CD14-positive monocyte (primary cell): ENCODE results near the gene TP53I3. TPM values are rescaled to one million over a fixed set of nuclear protein-coding genes. Genes with fewer than 3 reads are reported as not detected.
A peak's percentile ranks its signal among the peaks of the same experiment; 100 is the strongest.

Experiments used
- DNase-seq, 3 donors: peaks; one replicate each; pipeline ENCODE4 v3.0.0-alpha.2; 2011 to 2022
- H2AFZ ChIP-seq: 2 replicates; pipeline ENCODE4 v1.6.0; 2012; ENCODE audit warnings: mild to moderate bottlenecking, low read depth, low read length, inconsistent platforms; ENCODE audit not compliant: insufficient read depth, poor library complexity, severe bottlenecking
- H3K27ac ChIP-seq, 2 donors: 1 replicate in 1 of 2; 2 replicates in 1 of 2; pipeline ENCODE4 v1.5.1; 2012 to 2013; ENCODE audit warnings: low read length in 2 of 2, control low read depth in 1 of 2, inconsistent platforms in 1 of 2, low read depth in 1 of 2, mild to moderate bottlenecking in 1 of 2
- H3K27me3 ChIP-seq, 2 donors: one replicate each; pipeline versions ENCODE4 v1.6.0 to v1.6.1; 2011 to 2013; ENCODE audit warnings: low read length in 2 of 2; ENCODE audit not compliant: control insufficient read depth in 2 of 2, insufficient read depth in 2 of 2
- H3K36me3 ChIP-seq, 2 donors: replicated peaks in 1 of 2; 1 replicate in 1 of 2; 2 replicates in 1 of 2; pipeline versions ENCODE4 v1.5.1 to v1.6.1; 2012 to 2013; ENCODE audit warnings: low read length in 2 of 2, control low read depth in 1 of 2, inconsistent platforms in 1 of 2, mild to moderate bottlenecking in 1 of 2; ENCODE audit not compliant: insufficient read depth in 2 of 2, control insufficient read depth in 1 of 2
- H3K4me1 ChIP-seq, 2 donors: 1 replicate in 1 of 2; 2 replicates in 1 of 2; pipeline versions ENCODE4 v1.5.1 to v1.6.1; 2012 to 2013; ENCODE audit warnings: low read length in 2 of 2, control low read depth in 1 of 2, inconsistent platforms in 1 of 2, mild to moderate bottlenecking in 1 of 2, moderate library complexity in 1 of 2; ENCODE audit not compliant: insufficient read depth in 2 of 2, control insufficient read depth in 1 of 2
- H3K4me2 ChIP-seq: replicated peaks from 2 replicates; pipeline ENCODE3; 2012; ENCODE audit warnings: low read length, moderate library complexity, mild to moderate bottlenecking; ENCODE audit not compliant: poor library complexity, severe bottlenecking; ENCODE audit errors: extremely low read depth
- H3K4me3 ChIP-seq, 3 experiments: fragments of 200-600 bp in 1 of 3; sonication (generic) in 1 of 3; replicated peaks in 1 of 3; 1 replicate in 2 of 3; 2 replicates in 1 of 3; pipeline ENCODE4 v1.5.1; 2011 to 2013; ENCODE audit warnings: low read length in 3 of 3, mild to moderate bottlenecking in 3 of 3, control low read depth in 2 of 3, low read depth in 2 of 3, inconsistent platforms in 1 of 3, moderate library complexity in 1 of 3
- H3K79me2 ChIP-seq: 2 replicates; pipeline ENCODE4 v1.6.0; 2012; ENCODE audit warnings: mild to moderate bottlenecking, control low read depth, inconsistent platforms, low read length, moderate library complexity; ENCODE audit not compliant: insufficient read depth
- H3K9ac ChIP-seq: 2 replicates; pipeline ENCODE4 v1.6.0; 2017; ENCODE audit warnings: low read length, mild to moderate bottlenecking; ENCODE audit not compliant: insufficient read depth, poor library complexity, severe bottlenecking
- H3K9me3 ChIP-seq, 2 donors: replicated peaks in 1 of 2; 1 replicate in 1 of 2; 2 replicates in 1 of 2; pipeline versions ENCODE4 v1.5.1 to v1.6.1; 2012 to 2013; ENCODE audit warnings: low read length in 2 of 2, control low read depth in 1 of 2; ENCODE audit not compliant: control insufficient read depth in 1 of 2, insufficient read depth in 1 of 2
- H4K20me1 ChIP-seq: 2 replicates; pipeline ENCODE4 v1.6.0; 2012; ENCODE audit warnings: mild to moderate bottlenecking, low read length, control low read depth, moderate library complexity; ENCODE audit not compliant: insufficient read depth
- H3K27ac Mint-ChIP-seq, 7 donors: one replicate each; pipeline ENCODE4 v1.8.0; 2020; ENCODE audit warnings: mild to moderate bottlenecking in 7 of 7, mixed read lengths in 7 of 7, moderate library complexity in 6 of 7, inconsistent platforms in 2 of 7
- H3K27me3 Mint-ChIP-seq, 3 donors: one replicate each; pipeline ENCODE4 v1.8.0; 2021 to 2022; ENCODE audit warnings: low read depth in 3 of 3, mild to moderate bottlenecking in 3 of 3, mixed read lengths in 3 of 3, moderate library complexity in 3 of 3, inconsistent platforms in 1 of 3
- H3K36me3 Mint-ChIP-seq, 2 donors: one replicate each; pipeline ENCODE4 v1.8.0; 2020; ENCODE audit warnings: mixed read lengths in 2 of 2, inconsistent platforms in 1 of 2, mild to moderate bottlenecking in 1 of 2
- H3K4me1 Mint-ChIP-seq: one replicate; pipeline ENCODE4 v1.8.0; 2020; ENCODE audit warnings: mild to moderate bottlenecking, mixed read lengths
- H3K4me3 Mint-ChIP-seq, 2 donors: one replicate each; pipeline ENCODE4 v1.8.0; 2020; ENCODE audit warnings: mild to moderate bottlenecking in 2 of 2, mixed read lengths in 2 of 2, moderate library complexity in 1 of 2
- H3K9me3 Mint-ChIP-seq, 7 donors: one replicate each; pipeline ENCODE4 v1.8.0; 2020 to 2022; ENCODE audit warnings: mixed read lengths in 7 of 7, mild to moderate bottlenecking in 6 of 7, moderate library complexity in 6 of 7, inconsistent platforms in 2 of 7
- WGBS: methylation state at CpG from one replicate; pipeline ENCODE4 v1.1.5; 2013; ENCODE audit warnings: missing lambda C conversion rate; ENCODE audit not compliant: insufficient coverage; 5-methylcytosine and 5-hydroxymethylcytosine counted together
- intact Hi-C, 2 donors: fragments of 100-400 bp; cut with micrococcal nuclease; formaldehyde crosslinking; loops; one replicate each; pipeline versions ENCODE4 v1.15.0 to v1.15.1; 2023
- polyA plus RNA-seq, 3 donors: library from polyadenylated mRNA; depleted of rRNA in 1 of 3; unstranded in 2 of 3; stranded (reverse) in 1 of 3; fragments of 300-500 nt in 2 of 3; fragments of >200 nt in 1 of 3; fragmentation: Illumina TruSeq in 2 of 3; gene quantifications; 1 replicate in 2 of 3; 2 replicates in 1 of 3; pipeline ENCODE4 v1.2.3, GENCODE V29; 2012 to 2021
- TF ChIP-seq, protein P1 (sequence below): fragments of 200-600 bp; IDR thresholded peaks from one replicate; pipeline ENCODE4 v1.8.0; 2022; ENCODE audit warnings: antibody characterized with exemption, mild to moderate bottlenecking

Gene TP53I3
- polyA plus RNA-seq, 3 donors: 24.5 to 41.7 (median 34.9) TPM

DNA sequence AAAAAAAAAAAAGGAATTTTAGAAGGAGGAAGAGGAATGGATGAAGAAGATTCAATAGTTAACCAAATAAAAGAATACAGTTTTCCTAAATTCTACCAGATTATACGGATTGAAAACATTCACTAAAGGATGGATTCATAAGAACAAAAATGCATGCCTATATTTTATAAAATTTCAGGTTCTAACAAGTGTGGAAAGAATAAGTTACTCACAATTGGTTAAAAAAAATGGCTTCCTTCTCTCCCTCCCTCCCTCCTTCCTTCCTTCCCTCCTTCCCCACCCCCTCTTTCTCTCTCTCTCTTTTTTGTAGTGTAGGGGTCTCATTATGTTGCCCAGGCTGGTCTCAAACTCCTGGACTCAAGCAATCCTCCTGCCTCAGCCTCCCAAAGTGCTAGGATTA lies 1.6 kb upstream of the TP53I3 start:
- H3K4me2 ChIP-seq: no peak overlapping the region
- no peaks in the 10 kb centered on the region for H3K27me3 ChIP-seq
- no peaks in the 10 kb centered on the region for H4K20me1 ChIP-seq
- no peak overlapping the region for H3K9ac ChIP-seq
- Mint-ChIP-seq H3K36me3 (peaks cover 22 to 51% of the 10 kb centered on the region in 2 donors), H3K4me3 (no peak overlapping the region), H3K27me3 (peaks cover 0 to 1% (median 0%) of the 10 kb centered on the region in 3 donors), H3K27ac (no peak overlapping the region), H3K9me3 (peaks cover 0 to 4% (median 0%) of the 10 kb centered on the region in 7 donors), H3K4me1 (peaks cover 48% of the 10 kb centered on the region)
- peaks cover 6 to 21% of the 10 kb centered on the region in 2 donors for H3K36me3 ChIP-seq
- H3K27ac ChIP-seq: no peak overlapping the region
- TF ChIP-seq, protein P1, sequence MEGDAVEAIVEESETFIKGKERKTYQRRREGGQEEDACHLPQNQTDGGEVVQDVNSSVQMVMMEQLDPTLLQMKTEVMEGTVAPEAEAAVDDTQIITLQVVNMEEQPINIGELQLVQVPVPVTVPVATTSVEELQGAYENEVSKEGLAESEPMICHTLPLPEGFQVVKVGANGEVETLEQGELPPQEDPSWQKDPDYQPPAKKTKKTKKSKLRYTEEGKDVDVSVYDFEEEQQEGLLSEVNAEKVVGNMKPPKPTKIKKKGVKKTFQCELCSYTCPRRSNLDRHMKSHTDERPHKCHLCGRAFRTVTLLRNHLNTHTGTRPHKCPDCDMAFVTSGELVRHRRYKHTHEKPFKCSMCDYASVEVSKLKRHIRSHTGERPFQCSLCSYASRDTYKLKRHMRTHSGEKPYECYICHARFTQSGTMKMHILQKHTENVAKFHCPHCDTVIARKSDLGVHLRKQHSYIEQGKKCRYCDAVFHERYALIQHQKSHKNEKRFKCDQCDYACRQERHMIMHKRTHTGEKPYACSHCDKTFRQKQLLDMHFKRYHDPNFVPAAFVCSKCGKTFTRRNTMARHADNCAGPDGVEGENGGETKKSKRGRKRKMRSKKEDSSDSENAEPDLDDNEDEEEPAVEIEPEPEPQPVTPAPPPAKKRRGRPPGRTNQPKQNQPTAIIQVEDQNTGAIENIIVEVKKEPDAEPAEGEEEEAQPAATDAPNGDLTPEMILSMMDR: no peak
- no peaks in the 10 kb centered on the region for H3K9me3 ChIP-seq
- H2AFZ ChIP-seq: no peak overlapping the region
- intact Hi-C loops: no loop called here
- H3K4me3 ChIP-seq: no peak overlapping the region
- no peak for DNase-seq
- peaks cover 37 to 47% of the 10 kb centered on the region in 2 donors for H3K4me1 ChIP-seq
- peaks cover 17% of the 10 kb centered on the region for H3K79me2 ChIP-seq
- no CpG with 5 or more reads among the region's 1 CpG for WGBS

DNA sequence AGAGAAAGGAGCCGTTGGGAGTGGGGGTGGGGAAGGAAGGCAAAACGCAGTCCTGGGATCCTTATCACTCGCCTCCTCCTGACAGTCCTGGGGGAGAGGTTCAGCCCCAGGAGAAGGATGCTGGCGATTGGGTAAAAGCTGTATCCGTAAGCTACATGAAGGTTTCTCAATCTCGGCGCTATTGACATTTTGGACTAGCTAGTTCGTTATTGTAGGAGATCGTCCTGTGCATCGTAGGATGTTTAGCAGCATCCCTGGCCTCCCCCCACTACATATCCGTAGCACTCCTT lies 511 bp upstream of the TP53I3 start:
- peaks cover 0 to 3% (median 0%) of the 10 kb centered on the region in 7 donors for H3K9me3 Mint-ChIP-seq
- H3K4me3 Mint-ChIP-seq: peak overlapping the region; percentile 94
- H3K4me1 ChIP-seq: peaks cover 44 to 56% of the 10 kb centered on the region in 2 donors
- intact Hi-C loops: loop anchor here (2.0 kb wide), 2 partner anchors 38 to 156 kb away; partner anchors contain the start of gene WDCP (in 1 of the 2)
- H3K4me2 ChIP-seq: peak overlapping the region; percentile 87
- H3K4me3 ChIP-seq: peak overlapping the region; percentile 42 to 92 (median 74)
- H3K9me3 ChIP-seq: no peaks in the 10 kb centered on the region
- peaks cover 6 to 24% of the 10 kb centered on the region in 2 donors for H3K36me3 ChIP-seq
- no peak for DNase-seq
- no peaks in the 10 kb centered on the region for H3K27me3 ChIP-seq
- 38% methylated on average over 3 of the region's 11 CpGs for WGBS
- H3K36me3 Mint-ChIP-seq: peaks cover 18 to 46% of the 10 kb centered on the region in 2 donors
- H3K4me1 Mint-ChIP-seq: peaks cover 53% of the 10 kb centered on the region
- H3K27me3 Mint-ChIP-seq: peaks cover 0 to 1% (median 0%) of the 10 kb centered on the region in 3 donors
- peak overlapping the region; percentile 80 to 95 (median 89) for H3K27ac Mint-ChIP-seq
- H4K20me1 ChIP-seq: no peaks in the 10 kb centered on the region
- peak overlapping the region; percentile 76 for H3K9ac ChIP-seq
- peak overlapping the region; percentile 86 to 92 for H3K27ac ChIP-seq
- H3K79me2 ChIP-seq: peaks cover 21% of the 10 kb centered on the region
- H2AFZ ChIP-seq: peak overlapping the region; percentile 92
- TF ChIP-seq, protein P1: no peak
